Stimulated activated CD8-positive, alpha-beta memory T cell treated with anti-CD3 and anti-CD28 coated beads, Interleukin-7, amount 100 ng/mL, for 48 hours (primary cell): ENCODE data around the gene COL26A1.
"Not testable (repeated sequence)": the region's sequence is repeated elsewhere in the genome, so short reads cannot be mapped to it uniquely, and the experiment has no call there.

Experiments
- DNase-seq, 2 donors: peaks; one replicate each; pipeline ENCODE4 v3.0.0-alpha.2; 2020; ENCODE audit warnings: low read depth in 1 of 2; ENCODE audit errors: extremely low read depth in 1 of 2

COL26A1 gene

DNA sequence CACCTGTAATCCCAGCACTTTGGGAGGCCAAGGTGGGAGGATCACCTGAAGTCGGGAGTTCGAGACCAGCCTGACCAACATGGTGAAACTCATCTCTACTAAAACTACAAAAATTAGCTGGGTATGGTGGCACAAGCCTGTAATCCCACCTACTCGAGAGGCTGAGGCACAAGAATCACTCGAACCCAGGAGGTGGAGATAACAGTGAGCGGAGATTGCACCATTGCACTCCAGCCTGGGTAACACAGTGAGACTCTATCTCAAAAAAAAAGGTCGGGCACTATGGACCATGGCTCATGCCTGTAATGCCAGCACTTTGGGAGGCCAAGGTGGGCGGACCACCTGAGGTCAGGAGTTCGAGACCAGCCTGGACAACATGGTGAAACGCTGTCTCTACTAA is 127.8 kb downstream of the COL26A1 start:
- DNase-seq = not testable (repeated sequence)

DNA sequence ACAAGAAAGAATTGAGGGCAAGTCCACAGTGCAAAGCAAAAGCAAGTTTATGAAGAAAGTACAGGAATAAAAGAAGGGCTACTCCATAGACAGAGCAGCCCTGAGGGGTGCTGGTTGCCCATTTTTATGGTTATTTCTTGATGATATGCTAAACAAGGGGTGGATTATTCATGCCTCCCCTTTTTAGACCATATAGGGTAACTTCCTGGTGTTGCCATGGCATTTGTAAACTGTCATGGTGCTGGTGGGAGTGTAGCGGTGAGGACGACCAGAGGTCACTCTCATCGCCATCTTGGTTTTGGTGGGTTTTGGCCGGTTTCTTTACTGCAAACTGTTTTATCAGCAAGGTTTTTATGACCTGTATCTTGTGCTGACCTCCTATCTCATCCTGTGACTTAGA is 128.8 kb downstream of the COL26A1 start:
- not testable (repeated sequence) for DNase-seq

DNA sequence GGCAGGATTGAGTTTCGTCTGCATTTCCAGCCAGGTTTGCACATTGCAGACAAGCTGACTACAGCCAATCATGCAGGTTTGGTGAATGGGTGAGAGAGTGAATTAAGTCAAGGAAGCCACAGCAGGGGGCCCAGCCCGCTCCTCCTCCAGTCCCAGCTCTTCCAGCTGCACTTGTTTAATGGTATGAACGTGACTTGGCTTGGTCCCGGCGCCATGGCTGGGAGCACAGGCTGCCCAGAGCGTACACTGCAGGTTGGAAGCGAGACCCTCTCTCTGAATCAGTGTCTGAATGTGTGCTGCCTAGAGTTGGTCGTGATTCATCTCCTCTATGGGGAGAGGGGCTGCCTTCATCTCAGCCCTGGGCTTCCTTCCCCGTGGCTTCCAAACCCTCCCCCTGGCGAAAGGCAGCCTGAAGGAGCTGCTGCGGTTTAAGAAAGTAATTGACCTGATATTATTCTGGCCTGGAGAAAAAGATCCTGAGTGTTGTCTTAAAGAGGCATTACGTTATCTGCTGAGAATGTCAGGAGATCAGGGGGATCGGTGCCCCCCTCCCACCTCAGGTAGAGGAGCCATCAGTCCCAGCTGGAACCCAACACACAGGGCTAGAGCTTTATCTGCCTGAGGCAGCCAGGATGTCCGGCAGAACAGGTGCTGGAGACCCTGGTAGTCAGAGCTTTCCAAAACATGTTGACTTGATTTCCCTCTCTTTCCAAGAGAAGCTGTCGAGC is 132.1 kb downstream of the COL26A1 start:
- no peak for DNase-seq

DNA sequence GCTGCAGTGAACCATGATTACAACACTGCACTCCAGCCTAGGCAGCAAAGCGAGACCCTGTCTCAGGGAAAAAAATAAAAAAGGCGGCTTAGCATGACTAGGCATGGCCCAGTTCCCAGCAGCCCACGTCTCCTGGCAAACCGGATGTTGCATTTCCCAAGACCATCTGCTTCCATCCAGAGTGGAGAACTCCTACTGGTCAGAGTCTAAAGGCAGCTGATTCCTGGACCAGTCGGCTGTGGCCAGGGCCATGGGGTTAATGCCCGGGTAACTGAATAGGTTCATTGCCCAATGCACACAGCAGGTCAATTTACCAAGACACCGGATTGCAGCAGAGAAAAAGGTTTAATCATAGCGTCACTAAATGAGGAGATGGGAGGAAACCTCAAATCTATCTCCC is 133.3 kb downstream of the COL26A1 start:
- DNase-seq = no peak

DNA sequence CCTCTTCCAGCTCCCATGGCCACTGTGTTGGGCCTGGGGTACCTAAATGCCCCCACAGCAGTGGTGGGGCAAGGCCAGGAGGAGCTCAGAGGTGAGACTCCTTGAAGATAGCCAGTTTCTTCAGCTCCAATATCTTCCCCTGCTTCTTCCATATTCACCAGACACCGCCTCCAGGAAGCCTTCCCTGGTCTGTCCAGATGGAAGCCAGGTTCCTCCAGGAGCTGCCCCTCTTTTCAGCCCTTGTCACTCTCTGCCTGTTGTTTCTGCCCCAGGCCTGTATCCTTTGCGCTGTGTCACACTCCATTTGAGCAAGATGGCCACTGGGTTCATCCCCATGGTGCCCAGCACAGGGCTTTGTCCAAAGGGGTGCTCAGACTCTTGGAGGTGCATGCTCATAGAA is 138.7 kb downstream of the COL26A1 start:
- no peak for DNase-seq

DNA sequence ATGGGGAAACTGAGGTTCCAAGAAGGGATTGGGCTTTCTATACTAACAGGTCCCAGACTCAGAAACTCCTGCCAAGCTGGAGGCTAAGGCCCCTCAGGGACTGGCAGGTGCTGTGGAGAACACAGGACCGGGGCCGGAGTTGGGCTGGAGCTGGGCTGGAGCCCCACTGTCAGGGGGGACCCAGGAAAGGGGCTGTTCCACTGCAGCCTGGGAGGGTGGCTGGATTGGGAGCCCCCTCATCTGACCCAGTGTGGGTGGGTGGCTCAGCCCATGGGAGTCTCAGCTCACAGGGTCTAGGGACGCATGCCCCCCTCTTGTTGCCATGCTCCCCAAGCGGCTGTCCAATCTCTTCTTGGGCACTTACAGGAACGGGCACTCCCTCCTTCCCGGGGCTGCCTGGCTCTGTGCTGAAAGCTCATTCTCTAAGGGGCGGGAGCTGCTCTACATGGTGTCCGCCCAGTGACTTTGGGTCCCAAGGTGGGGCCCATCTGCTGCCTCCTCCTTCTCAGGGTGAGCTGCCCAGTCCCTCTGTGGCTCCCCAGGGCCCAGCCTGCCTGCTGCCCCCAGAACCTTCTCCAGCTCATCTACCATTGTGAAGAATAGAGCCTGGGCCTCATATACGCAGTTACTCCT is 139.9 kb downstream of the COL26A1 start:
- DNase-seq = no peak

DNA sequence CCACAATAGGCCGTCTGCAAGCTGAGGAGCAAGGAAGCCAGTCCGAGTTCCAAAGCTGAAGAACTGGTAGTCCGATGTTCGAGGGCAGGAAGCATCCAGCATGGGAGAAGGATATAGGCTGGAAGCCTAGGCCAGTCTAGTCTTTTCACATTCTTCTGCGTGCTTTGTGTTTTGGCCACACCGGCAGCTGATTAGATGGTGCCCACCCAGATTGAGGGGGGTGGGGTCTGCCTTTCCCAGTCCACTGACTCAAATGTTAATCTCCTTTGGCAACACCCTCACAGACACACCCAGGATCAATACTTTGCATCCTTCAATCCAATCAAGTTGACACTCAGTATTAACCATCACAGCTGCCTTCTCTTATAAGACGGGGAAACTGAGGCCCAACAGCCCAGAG is 142.8 kb downstream of the COL26A1 start:
- not testable (repeated sequence) for DNase-seq

DNA sequence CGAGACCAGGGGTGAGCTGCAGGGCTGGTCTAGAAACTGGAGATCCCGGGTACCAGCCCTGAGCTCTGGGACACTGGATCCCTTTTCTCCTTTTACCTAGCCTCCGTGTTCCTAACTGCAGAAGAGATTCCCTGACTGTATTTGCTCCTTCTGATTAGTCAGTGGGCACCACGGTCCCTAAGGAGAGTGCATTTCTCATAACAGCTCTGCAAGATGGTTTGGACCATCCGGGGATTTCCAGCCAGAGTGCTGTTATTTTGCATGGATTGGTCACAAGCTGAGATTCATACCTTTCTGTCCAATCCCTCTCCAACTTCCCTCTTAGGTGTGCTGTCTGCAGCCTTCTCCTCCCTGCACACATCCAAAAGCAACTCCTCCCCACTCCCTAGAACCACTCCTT is 143.9 kb downstream of the COL26A1 start:
- no peak for DNase-seq

DNA sequence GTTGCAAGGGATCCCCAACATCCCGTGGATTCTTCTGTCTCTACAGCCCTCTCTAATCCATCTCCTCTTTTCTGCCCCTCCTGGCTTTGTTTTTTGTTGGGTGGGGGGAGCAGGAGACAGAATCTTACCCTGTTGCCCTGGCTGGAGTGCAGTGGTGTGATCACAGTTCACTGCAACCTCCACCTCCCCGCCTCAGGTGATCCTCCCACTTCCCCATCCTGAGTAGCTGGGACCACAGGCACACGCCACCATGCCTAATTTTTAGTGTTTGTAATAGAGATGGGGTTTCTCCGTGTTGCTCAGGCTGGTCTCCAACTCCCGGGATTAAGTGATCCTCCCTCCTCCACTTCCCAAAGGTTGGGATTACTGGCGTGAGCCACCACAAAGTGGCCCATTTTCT is 144.7 kb downstream of the COL26A1 start:
- no peak for DNase-seq

DNA sequence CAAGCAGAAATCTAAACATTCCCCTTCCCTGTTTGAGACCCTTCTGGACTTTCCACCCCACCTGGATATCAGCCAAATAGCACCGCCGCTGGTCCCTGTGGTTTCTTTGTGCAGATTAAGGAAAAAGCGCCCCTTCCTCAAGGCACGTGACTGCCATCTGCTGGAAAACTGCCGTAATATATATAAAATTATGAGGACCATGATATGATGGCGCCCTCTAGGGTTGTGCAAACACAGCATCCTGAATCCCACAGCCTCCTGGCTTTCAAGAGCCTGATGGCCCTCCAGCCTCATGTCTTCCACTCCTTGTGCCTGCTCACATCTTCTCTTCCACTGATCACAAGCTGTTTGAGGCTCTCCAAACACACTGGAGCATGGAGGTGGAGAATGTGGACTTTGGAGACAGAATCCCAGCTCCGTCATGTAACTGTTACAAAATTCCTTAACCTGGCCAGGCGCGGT is 145.1 kb downstream of the COL26A1 start:
- no peak for DNase-seq

DNA sequence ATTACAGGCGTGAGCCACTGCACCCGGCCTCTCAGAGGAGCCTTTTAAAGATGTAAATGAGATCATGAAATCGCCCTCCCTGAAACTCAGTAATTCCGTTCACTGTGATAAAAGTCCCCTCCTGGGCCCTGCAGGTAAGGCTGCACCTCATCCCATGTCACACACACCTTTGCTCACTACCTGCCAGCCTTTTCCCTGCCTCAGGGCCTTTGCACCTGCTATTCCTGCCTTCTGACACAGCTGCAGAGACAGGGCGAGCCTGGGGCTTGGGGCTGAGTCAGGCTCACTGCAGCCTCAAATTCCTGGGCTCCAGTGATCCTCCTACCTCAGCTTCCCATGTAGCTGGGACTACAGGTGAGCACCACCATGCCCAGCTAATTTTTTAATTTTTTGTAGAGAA is 147.6 kb downstream of the COL26A1 start:
- DNase-seq = no peak

DNA sequence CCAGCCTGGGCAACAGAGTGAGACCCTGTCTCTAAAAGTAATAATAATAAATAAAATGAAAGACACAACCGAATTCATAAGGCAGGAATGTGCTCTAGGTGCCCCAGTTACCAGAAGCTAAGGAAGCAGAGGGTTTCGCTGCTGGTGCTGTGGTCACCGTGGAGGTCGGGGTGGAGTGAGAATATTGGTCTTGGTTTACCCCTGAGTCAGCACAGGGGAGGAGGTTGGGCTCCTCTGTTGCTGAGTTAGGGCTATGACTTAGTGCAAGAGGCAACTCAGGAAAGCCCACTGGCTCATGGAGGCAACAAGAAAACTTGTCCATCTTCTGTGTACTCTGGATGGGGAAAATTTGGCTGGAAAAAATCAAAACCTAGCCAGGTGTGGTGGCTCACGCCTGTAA is 149.3 kb downstream of the COL26A1 start:
- no peak for DNase-seq

DNA sequence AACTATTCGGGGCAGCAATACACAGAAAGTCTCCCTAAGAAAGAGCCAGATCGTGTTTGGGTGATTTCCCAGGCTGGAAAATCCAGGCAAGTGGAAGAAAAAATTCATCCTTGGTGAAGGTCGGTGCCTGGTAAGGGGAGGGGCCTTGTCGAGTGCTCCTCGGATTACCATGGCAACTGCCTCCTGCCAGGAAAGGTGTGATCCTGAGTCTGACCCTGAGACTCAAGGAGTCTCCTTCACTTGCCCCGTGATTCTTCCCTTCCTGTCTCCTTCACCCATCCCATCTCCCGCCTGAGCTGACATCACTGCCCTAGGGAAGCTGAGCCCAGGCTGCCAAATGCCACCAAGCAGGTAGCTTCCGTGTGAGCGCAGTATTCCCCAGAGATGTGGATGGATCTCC is 154.2 kb downstream of the COL26A1 start:
- no peak for DNase-seq

DNA sequence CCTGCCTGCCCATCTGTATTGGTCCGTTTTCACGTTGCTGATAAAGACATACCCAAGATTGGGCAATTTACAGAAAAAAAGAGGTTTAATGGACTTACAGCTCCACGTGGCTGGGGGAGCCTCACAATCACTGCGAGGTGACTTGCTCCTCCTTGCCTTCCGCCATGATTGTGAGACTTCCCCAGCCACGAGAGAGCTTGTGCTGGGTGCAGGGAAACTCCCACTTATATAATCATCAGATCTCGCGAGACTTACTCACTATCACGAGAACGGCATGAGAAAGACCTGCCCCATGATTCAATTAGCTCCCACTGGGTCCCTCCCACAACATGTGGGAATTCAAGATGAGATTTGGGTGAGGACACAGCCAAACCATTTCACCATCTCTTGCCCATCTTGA is 154.6 kb downstream of the COL26A1 start:
- DNase-seq = no peak

DNA sequence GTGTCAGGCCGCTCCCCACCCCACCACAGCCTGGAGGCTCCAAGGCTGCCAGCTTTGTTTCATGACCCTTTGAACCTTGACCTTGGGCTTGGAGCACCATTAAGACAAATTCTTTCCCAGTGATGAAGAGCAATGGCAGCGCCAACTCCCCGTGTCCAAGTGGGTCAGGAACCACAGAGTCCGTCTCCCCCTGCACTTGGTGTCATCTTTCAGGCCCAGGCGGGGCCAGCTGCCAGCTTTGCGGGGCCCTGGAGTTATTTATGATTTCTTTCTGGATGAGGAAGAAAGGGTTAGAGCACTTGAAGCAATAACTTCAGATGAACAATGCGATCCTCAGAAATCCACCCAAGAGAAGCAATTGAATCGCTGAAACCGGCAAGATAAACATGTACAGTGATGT is 155.7 kb downstream of the COL26A1 start:
- no peak for DNase-seq

DNA sequence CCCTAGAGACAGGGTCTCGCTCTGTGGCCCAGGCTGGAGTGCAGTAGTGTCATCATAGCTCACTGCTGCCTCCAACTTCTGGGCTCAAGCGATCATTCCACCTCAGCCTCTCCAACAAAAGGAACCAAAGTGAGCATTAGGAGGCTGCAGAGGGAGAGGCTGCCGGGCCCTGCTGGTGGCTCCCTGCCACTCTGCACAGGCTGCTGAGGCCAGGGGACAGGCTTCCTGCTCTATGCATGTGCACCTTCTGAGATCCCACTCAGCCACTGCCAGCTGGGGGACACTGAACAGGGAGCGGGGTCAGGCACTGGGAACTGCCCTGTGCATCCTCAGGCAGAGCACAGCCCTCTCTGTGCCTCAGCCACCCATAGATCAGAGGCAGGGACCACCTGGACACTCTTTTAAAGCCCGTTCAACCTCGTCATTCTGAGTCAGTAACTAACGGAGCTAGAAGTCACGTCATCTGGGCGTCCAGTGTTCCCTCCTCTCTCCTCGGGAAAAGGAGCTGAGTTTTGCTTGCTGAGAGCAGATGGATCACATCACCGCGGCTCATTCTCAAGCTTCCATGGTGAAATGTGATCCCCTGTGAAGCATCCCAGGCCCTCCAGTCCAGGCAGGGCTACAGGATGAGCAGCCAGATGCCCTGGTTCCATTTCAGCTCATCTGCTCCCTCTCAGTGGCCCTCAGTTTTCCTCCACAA is 156.8 kb downstream of the COL26A1 start:
- DNase-seq = no peak

DNA sequence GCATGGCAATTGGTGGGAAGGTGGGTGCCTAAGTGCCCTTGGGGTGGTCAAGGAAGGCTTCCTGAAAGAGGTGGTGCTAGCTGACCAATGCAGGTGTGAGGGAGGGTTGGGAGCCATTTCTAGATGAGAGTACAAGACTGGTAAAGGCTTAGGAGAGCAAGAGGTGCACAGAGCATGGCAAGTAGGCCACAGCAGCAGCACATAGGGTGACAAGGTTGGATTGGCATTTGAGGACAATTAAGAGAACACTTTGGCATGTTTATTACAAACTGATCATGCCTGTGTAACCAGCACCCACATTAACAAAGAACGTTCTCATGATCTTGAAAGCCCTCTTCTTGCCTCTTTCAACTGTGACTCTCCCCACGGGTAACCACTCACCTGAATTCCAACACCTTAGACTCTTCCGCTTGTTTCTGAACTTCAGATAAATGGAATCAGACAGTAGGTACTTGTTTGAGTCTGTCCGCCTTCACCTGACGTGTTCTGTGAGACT is 158.8 kb downstream of the COL26A1 start:
- DNase-seq = no peak

DNA sequence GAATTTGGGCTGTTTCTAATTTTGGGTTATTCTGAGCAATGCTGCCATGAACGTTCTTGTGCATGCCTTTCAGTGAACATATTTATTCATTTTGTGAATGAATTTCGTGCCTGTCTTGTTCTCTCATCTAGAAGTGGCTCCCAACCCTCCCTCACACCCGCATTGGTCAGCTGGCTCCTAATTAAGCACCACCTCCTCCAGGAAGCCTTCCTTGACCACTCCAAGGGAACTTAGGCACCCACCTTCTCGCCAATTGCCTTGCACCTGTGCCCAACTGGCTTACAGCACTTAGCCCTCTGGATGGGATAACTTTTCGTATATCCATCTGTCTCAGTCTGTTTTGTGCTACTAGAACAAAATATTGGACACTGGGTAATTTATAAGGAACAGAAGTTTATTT is 159.3 kb downstream of the COL26A1 start:
- no peak for DNase-seq

DNA sequence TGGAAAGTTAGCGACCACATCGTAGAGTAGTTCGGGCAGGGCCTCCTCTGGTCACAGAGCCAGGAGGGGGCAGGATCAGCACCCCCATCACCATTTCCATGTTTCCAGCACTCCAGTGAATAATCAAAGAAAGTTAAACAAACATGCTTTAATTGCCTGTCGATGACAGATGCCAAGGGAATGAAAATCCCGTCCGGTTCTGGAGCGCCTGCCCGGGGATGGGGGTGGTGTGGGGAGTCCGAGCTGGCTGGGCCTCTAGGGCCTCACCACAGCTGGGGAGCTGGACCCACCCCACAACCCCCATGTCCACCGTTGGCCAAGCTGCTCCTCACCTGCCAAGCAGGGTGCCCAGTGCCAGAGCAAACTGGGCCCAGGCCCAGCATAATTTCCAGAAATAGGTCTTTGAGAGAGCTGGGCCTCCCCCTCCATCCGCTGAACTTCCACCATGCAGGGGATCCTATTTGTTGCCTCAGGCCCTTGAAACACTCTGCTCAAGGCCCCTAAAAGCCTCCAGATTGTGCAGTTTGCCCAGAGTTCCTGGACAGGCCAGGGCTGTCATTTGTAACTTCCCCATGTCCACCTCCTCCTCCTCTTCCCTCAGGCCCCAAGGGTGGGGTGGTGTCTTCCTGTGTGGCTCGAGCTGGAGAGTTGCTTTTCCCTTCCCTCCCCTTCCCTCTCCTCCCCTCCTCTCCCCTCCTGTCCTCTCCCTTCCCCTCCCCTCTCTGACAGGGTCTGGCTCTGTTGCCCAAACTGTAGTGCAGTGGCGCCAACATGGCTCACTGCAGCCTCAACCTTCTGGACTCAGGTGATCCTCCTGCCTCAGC is 165.4 kb downstream of the COL26A1 start:
- no peak for DNase-seq

DNA sequence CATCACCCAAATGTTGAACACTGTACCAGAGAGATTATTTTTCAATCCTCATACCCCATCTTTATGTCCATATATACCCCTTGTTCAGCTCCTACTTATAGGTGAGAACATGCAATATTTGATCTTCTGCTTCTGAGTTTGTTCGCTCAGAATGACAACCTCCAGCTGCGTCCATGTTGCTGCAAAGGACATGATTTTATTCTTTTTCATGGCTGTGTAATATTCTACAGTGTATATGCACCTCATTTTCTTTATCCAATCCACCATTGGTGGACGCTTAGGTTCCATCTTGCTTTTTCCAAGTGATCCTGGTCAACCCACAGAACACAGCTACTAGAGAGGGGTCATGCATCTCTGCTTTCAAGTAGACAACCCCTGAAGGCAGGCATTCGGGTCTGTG is 166.9 kb downstream of the COL26A1 start:
- no peak for DNase-seq

DNA sequence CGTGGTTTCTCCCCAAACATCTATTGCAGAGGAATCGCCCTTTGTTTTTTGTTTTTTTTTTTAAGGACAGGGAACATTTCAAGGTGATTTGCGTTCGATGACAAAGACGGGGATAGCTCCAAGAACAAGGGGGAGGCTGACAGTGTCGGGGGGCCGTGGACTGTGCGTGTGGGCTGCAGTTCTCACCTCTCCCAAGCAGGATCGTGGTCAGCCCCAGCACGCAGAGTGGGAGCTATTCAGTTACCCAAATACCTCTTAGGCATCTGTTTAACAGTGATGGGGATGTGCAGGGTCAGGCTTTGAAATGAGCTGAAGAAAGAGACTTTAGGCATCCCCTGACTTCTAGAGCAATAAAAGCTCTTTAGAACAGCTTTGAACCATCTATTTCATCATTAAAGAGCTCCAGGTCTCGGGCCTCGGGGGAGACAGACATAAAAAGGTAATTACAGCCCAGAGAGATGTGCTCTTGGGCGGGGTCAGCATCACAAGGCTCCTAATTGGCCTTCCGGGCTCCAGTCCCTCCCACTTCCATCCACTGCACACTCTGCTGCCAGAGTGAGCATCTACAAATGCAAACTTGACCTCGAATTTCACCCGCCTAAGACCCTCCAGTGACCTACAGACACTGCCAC is 169.2 kb downstream of the COL26A1 start:
- DNase-seq = no peak
